Esophagus (tissue), 2 donors: ENCODE measurements around the gene POU2F3. TPM values are rescaled to one million over a fixed set of nuclear protein-coding genes. Genes with fewer than 3 reads are reported as not detected.

Experiments used
- H3K27ac ChIP-seq, 2 donors: one replicate each; pipeline ENCODE4 v1.5.1; 2013; ENCODE audit warnings: low read depth in 2 of 2, mild to moderate bottlenecking in 2 of 2, inconsistent platforms in 1 of 2, low read length in 1 of 2, moderate library complexity in 1 of 2
- H3K27me3 ChIP-seq, 2 donors: one replicate each; pipeline ENCODE4 v1.6.1; 2013; ENCODE audit warnings: low read length in 2 of 2, control low read depth in 1 of 2, mild to moderate bottlenecking in 1 of 2; ENCODE audit not compliant: insufficient read depth in 2 of 2, control insufficient read depth in 1 of 2
- H3K36me3 ChIP-seq, 2 donors: one replicate each; pipeline ENCODE4 v1.6.1; 2013; ENCODE audit warnings: low read length in 1 of 2; ENCODE audit not compliant: control insufficient read depth in 2 of 2, insufficient read depth in 2 of 2
- H3K4me1 ChIP-seq, 2 donors: one replicate each; pipeline ENCODE4 v1.6.1; 2013; ENCODE audit warnings: low read length in 1 of 2; ENCODE audit not compliant: control insufficient read depth in 2 of 2, insufficient read depth in 2 of 2
- H3K4me3 ChIP-seq, 2 donors: one replicate each; pipeline ENCODE4 v1.5.1; 2013; ENCODE audit warnings: low read length in 2 of 2, mild to moderate bottlenecking in 2 of 2, low read depth in 1 of 2, moderate library complexity in 1 of 2
- H3K9me3 ChIP-seq, 2 donors: one replicate each; pipeline ENCODE4 v1.6.1; 2013; ENCODE audit warnings: mild to moderate bottlenecking in 2 of 2, low read depth in 1 of 2, low read length in 1 of 2, moderate library complexity in 1 of 2; ENCODE audit not compliant: control insufficient read depth in 2 of 2, insufficient read depth in 1 of 2
- WGBS, 2 donors: extraction: QIAGEN DNeasy Blood & Tissue Kit; methylation state at CpG; one replicate each; pipeline ENCODE4 v1.1.7; 2013; 5-methylcytosine and 5-hydroxymethylcytosine counted together
- polyA plus RNA-seq, 2 donors: library from polyadenylated mRNA; stranded (reverse); fragments of 200-250 nt; gene quantifications; one replicate each; pipeline ENCODE4 v1.2.3, GENCODE V29; 2013
- donor health status: healthy with polysubstance abuse.
- donor health status: Bipolar disorder and iron deficiency.

POU2F3 gene
- polyA plus RNA-seq = 1 to 10 TPM; 3.1 to 4.5 TPM

GRCh38 chr11:120239713-120240640, at the start of gene POU2F3:
POU2F3 (plus strand) TSS chr11:120240140; CDS start chr11:120240344, 204 bp downstream.
- H3K36me3 ChIP-seq = no peaks in the 10 kb centered on the region
- 7 to 8% methylated on average over 65 to 66 of the region's 66 CpGs for WGBS, 2 donors
- H3K27me3 ChIP-seq = peaks cover 0 to 5% of the 10 kb centered on the region in 2 donors
- peak within 1 kb of the TSS; percentile 9 to 18 for H3K4me3 ChIP-seq
- H3K9me3 ChIP-seq = no peaks in the 10 kb centered on the region
- H3K4me1 ChIP-seq = peaks cover 9 to 14% of the 10 kb centered on the region in 2 donors
- H3K27ac ChIP-seq = peak within 1 kb of the TSS in 1 of 2 donors; percentile 47

- WGBS, 2 donors = 81 to 90% methylated on average over 4 of the region's 4 CpGs
- Histone ChIP-seq H3K9me3 (no peaks in the 10 kb centered on the region), H3K27me3 (no peaks in the 10 kb centered on the region), H3K36me3 (no peaks in the 10 kb centered on the region), H3K27ac (no peak overlapping the region), H3K4me3 (no peak overlapping the region), H3K4me1 (peaks cover 5 to 14% of the 10 kb centered on the region in 2 donors)
Observed at GRCh38 chr11:120191058-120191457, 48.9 kb upstream of the POU2F3 start.

GRCh38 chr11:120192831-120193625, 46.9 kb upstream of the POU2F3 start:
- H3K27me3 ChIP-seq = no peaks in the 10 kb centered on the region
- 55 to 66% methylated on average over 15 of the region's 15 CpGs for WGBS, 2 donors
- H3K36me3 ChIP-seq = no peaks in the 10 kb centered on the region
- no peak overlapping the region for H3K4me3 ChIP-seq
- peaks cover 0 to 2% of the 10 kb centered on the region in 2 donors for H3K4me1 ChIP-seq
- H3K27ac ChIP-seq = no peak overlapping the region
- no peaks in the 10 kb centered on the region for H3K9me3 ChIP-seq

GRCh38 chr11:120194166-120194565, 45.8 kb upstream of the POU2F3 start:
- peaks cover 0 to 2% of the 10 kb centered on the region in 2 donors for H3K4me1 ChIP-seq
- WGBS, 2 donors = 93 to 94% methylated on average over 4 of the region's 4 CpGs
- H3K27ac ChIP-seq = no peak overlapping the region
- H3K36me3 ChIP-seq = no peaks in the 10 kb centered on the region
- H3K9me3 ChIP-seq = no peaks in the 10 kb centered on the region
- no peaks in the 10 kb centered on the region for H3K27me3 ChIP-seq
- H3K4me3 ChIP-seq = no peak overlapping the region

- Histone ChIP-seq H3K4me3 (no peak overlapping the region), H3K27ac (no peak overlapping the region), H3K36me3 (no peaks in the 10 kb centered on the region), H3K9me3 (no peaks in the 10 kb centered on the region), H3K4me1 (peaks cover 0 to 2% of the 10 kb centered on the region in 2 donors), H3K27me3 (no peaks in the 10 kb centered on the region)
- 77 to 82% methylated on average over 13 of the region's 13 CpGs for WGBS, 2 donors
Observed at GRCh38 chr11:120195601-120196320, 44.2 kb upstream of the POU2F3 start.

- WGBS, 2 donors = 87 to 89% methylated on average over 6 of the region's 6 CpGs
- Histone ChIP-seq H3K36me3 (no peaks in the 10 kb centered on the region), H3K27ac (no peak overlapping the region), H3K27me3 (no peaks in the 10 kb centered on the region), H3K4me1 (peaks cover 0 to 2% of the 10 kb centered on the region in 2 donors), H3K4me3 (no peak overlapping the region), H3K9me3 (no peaks in the 10 kb centered on the region)
Observed at GRCh38 chr11:120196826-120197225, 43.1 kb upstream of the POU2F3 start.

- no peak overlapping the region for H3K4me3 ChIP-seq
- no peaks in the 10 kb centered on the region for H3K27me3 ChIP-seq
- no peaks in the 10 kb centered on the region for H3K9me3 ChIP-seq
- no peaks in the 10 kb centered on the region for H3K36me3 ChIP-seq
- WGBS, 2 donors = 77 to 81% methylated on average over 14 of the region's 14 CpGs
- peaks cover 0 to 2% of the 10 kb centered on the region in 2 donors for H3K4me1 ChIP-seq
- H3K27ac ChIP-seq = no peak overlapping the region
Observed at GRCh38 chr11:120197251-120197891, 42.6 kb upstream of the POU2F3 start.

GRCh38 chr11:120197977-120198376, 42.0 kb upstream of the POU2F3 start:
- whole genome bisulfite sequencing, 2 donors = 75 to 82% methylated on average over 9 of the region's 9 CpGs
- Histone ChIP-seq H3K4me1 (no peaks in the 10 kb centered on the region), H3K4me3 (no peak overlapping the region), H3K27ac (no peak overlapping the region), H3K9me3 (no peaks in the 10 kb centered on the region), H3K27me3 (no peaks in the 10 kb centered on the region), H3K36me3 (no peaks in the 10 kb centered on the region)

GRCh38 chr11:120198403-120198786, 41.5 kb upstream of the POU2F3 start:
- no peaks in the 10 kb centered on the region for H3K36me3 ChIP-seq
- H3K9me3 ChIP-seq = no peaks in the 10 kb centered on the region
- WGBS, 2 donors = 66 to 82% methylated on average over 5 of the region's 5 CpGs
- H3K27me3 ChIP-seq = no peaks in the 10 kb centered on the region
- H3K4me3 ChIP-seq = no peak overlapping the region
- H3K4me1 ChIP-seq = no peaks in the 10 kb centered on the region
- H3K27ac ChIP-seq = no peak overlapping the region
